Muscle layer of colon (tissue), 2 donors: ENCODE measurements around the gene CDK11A.
"Not testable (repeated sequence)": the region's sequence is repeated elsewhere in the genome, so short reads cannot be mapped to it uniquely, and the experiment has no call there.

ENCODE experiments used
- H3K27ac ChIP-seq: one replicate; pipeline ENCODE4 v1.7.0; 2013; ENCODE audit warnings: low read depth, mild to moderate bottlenecking, low read length, moderate library complexity
- H3K27me3 ChIP-seq, 2 donors: one replicate each; pipeline ENCODE4 v1.7.0; 2013; ENCODE audit warnings: low read length in 2 of 2, mild to moderate bottlenecking in 2 of 2; ENCODE audit not compliant: insufficient read depth in 2 of 2, control insufficient read depth in 1 of 2
- H3K36me3 ChIP-seq: one replicate; pipeline ENCODE4 v1.7.0; 2013; ENCODE audit warnings: mild to moderate bottlenecking, low read length; ENCODE audit not compliant: insufficient read depth
- H3K4me1 ChIP-seq: one replicate; pipeline ENCODE4 v1.7.0; 2013; ENCODE audit warnings: mild to moderate bottlenecking, low read length; ENCODE audit not compliant: insufficient read depth
- H3K4me3 ChIP-seq, 2 donors: one replicate each; pipeline ENCODE4 v1.7.0; 2013; ENCODE audit warnings: low read length in 2 of 2, low read depth in 1 of 2, mild to moderate bottlenecking in 1 of 2, moderate library complexity in 1 of 2
- H3K9ac ChIP-seq: one replicate; pipeline ENCODE4 v1.7.0; 2013; ENCODE audit warnings: low read length
- H3K9me3 ChIP-seq: one replicate; pipeline ENCODE4 v1.7.0; 2013; ENCODE audit warnings: mild to moderate bottlenecking, low read length
- donor health status: abdominal sarcoma.
- donor health status: Adenocarcinoma of cecum.

Gene CDK11A

DNA sequence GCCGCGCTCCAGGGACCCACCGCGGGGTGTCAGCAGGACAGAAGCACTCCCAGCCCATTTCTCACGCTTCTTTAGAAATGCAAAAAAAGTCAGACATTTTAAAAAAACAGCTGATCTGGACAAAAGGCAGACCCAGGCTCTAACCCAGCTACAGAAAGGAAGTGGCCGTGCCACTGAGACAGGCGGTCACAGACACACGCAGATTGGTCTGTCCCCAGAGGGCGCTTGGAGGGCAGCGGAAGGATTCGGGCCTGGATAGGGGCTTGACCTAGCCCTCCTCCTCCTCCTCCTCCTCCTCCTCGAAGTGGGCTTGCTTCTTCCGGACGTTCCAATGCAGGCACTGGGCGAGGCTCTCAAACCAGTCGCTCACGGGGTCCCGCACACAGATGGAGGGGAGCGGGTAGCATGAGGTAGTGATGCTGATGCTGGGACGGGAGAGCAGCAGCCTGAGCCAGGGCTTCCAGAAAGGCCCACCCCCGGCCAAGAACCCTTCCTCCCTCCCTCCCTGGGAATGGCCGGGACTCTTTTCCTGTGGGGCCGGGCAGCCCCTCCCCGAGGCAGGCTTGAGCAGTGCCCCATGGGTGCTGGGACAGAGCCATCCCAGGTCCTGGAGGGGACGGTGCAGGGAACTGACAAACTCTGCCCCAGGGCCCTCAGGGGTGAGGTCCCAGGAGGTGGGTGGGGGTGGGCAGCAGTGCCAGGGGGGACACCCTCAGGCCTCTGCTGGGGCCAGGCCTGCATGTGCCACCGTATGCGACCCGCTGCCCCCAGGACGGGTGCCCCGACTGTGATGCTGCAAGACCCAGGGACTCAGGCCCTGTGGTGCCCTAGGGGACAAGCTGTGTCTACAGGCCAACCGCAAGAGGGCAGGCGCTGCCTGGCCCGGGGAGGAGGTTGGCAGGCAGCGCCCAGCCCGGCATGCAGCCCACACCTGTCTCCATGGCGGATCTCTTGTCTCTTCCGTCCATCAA lies 28.8 kb upstream of the CDK11A start:
- Histone ChIP-seq H3K27me3 (no peaks in the 10 kb centered on the region), H3K9ac (no peak overlapping the region), H3K9me3 (no peaks in the 10 kb centered on the region), H3K36me3 (peaks cover 26% of the 10 kb centered on the region), H3K27ac (no peak overlapping the region), H3K4me1 (no peaks in the 10 kb centered on the region), H3K4me3 (no peak overlapping the region)

DNA sequence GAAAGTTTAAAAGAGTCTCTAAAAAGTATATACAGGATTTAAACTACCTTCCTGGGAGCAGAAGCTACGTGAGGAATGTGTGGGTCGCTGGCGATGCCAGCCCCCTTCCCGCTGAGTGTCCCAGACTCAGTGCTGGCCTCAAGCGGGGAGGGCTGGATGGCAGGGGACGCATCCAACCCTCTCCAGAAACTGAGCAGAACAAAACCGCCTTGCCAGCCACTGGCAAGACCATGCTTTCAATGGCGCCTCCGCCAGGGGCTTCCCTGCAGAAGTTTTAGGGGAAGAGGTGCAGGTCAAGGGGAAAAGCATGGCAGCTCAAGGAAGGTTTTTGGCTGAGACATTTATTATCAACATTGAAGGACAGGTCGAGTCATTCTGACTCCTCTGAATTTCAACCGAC lies 28.0 kb upstream of the CDK11A start:
- no peak overlapping the region for H3K9ac ChIP-seq
- H3K4me1 ChIP-seq: no peaks in the 10 kb centered on the region
- H3K27me3 ChIP-seq: no peaks in the 10 kb centered on the region
- H3K27ac ChIP-seq: no peak overlapping the region
- H3K9me3 ChIP-seq: no peaks in the 10 kb centered on the region
- no peak overlapping the region for H3K4me3 ChIP-seq
- peaks cover 25% of the 10 kb centered on the region for H3K36me3 ChIP-seq

DNA sequence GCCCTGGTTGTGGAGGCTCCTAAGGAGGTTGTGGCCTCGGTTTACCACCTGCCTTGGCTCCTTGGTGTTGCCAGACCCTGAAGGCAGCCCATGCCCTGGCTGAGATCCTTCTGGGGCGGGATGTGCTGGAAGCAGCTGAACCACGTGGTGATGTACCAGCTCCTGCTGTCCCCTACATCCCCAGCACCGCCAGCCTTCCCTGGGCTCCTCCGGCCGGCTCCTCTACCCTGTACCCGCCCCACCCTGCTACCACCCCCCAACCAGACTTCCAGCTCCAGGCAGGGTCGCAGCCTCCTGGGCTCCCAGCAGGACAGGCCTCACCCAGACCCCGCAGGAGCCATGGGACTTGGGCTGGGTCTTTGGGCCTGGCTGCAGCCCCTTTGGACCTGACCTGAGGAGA lies 25.8 kb upstream of the CDK11A start:
- not testable (repeated sequence) for H3K27ac ChIP-seq, H3K9ac ChIP-seq, H3K9me3 ChIP-seq, H3K4me3 ChIP-seq, H3K27me3 ChIP-seq, H3K4me1 ChIP-seq
- peaks cover 14% of the 10 kb centered on the region for H3K36me3 ChIP-seq

DNA sequence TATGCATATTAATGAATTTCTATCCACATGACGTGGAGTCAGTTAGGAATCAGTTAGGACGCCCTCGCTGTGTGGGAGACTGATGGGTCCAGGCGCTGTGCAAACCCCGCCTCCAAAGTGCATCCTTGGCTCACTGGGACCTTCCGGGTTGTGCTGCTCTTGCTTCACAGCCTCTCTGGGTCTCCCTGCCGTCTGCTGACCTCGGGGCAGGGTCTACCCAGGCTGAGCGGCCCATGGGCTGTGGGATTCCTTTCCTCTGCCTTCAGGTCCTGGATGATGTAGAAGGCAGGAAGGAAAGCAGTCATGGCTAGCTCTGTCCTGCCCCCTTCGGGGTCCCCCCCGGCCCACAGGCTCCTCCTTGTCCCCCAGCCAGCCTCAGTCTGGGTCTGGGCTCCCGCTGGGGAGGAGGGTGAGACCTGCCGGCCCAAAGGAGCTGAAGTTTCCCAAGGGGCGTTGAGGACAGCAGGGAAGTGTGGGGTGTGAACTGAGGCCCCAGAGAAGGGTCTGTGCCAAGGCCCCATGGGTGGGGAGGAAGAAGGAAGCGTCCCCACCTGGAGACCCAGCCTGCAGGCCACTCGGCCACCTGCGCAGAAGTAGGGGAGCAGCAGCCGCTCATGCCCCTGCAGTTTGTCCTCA lies 24.6 kb upstream of the CDK11A start:
- no peaks in the 10 kb centered on the region for H3K4me1 ChIP-seq
- H3K9ac ChIP-seq: no peak overlapping the region
- no peak overlapping the region for H3K4me3 ChIP-seq
- no peaks in the 10 kb centered on the region for H3K9me3 ChIP-seq
- H3K27ac ChIP-seq: no peak overlapping the region
- no peaks in the 10 kb centered on the region for H3K27me3 ChIP-seq
- peaks cover 6% of the 10 kb centered on the region for H3K36me3 ChIP-seq

DNA sequence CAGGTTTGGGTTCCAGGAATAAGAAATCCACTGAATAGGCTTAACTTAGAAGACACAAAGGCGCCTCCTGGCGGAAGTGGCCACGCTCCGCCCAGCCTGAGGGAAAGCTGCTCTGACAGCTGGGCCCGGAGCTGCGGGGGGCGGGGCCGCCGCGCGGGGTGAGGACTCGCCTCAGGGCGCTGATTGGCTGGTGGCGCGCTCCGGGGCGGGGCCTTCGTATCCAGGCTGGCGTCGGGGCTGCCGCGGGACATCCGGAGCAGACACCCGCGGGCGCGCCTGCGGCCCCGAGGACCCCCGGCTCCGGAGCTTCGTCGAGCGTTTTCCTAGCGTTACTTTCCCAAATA lies 22.4 kb upstream of the CDK11A start:
- not testable (repeated sequence) for H3K9ac ChIP-seq, H3K9me3 ChIP-seq, H3K27me3 ChIP-seq, H3K36me3 ChIP-seq, H3K4me3 ChIP-seq, H3K4me1 ChIP-seq, H3K27ac ChIP-seq

DNA sequence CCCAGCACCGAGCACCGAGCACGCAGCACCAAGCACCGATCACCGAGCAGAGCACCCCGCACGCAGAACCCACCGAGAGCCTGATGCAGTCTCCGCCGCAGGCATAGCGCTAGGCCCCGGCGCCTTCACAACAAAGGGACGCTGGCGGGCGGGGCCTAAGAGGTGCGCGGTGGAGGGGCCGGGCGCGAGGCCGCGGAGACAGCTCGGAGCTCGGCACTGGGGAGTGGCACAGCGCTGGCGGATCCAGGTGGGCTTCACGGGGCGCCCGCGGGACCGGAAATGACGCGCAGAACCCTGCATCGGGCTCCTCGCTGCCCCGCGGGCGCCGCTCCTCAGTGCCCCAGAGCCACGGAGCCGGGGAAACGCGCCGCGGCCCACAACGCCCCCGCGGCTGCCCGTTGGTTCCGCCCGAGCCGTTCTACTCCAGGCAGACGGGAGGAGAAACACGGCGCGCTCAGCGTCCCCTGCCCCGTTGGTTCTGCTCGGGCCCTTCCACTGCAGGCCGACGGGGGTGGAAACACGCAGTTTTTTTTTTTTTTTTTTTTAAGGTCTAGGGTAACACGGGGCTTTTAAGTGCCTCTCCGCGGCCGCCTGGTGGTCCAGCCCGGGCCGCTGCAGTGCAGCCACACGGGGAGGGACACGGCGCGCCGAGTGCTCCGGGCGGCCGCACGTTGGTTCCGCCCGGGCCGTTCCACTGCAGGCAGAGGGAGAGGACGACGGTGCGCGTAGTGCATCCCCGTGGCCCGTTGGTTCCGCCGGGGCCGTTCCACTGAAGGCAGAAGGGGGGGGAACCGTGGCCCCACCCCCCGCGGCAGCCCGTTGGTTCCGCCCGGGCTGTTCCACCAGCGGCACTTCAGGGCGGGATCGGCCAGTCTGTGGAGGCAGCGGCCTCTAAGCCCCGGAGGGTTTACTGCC lies 21.8 kb upstream of the CDK11A start:
- not testable (repeated sequence) for H3K4me1 ChIP-seq, H3K9me3 ChIP-seq, H3K4me3 ChIP-seq, H3K27me3 ChIP-seq, H3K27ac ChIP-seq, H3K9ac ChIP-seq, H3K36me3 ChIP-seq

DNA sequence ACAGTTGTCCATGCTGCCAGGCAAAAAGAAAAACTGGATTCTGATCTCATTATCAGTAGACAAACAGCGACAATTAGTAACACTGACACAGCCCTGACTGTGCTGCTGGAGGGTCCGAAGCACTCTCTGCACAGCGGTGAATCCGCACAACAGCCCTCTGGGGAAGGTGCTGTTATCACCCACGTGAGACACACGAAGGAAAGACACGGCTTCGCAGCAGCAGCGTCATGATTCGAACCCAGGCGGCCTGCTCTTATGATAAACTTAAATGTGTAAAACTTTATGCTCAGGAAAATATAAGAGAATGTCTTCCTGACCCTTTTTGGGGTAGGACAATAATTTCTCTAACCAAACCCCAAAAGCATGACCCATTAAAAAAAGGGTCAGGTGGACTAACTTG lies 18.4 kb upstream of the CDK11A start:
- not testable (repeated sequence) for H3K36me3 ChIP-seq, H3K27ac ChIP-seq, H3K27me3 ChIP-seq, H3K4me3 ChIP-seq, H3K9ac ChIP-seq, H3K4me1 ChIP-seq, H3K9me3 ChIP-seq

DNA sequence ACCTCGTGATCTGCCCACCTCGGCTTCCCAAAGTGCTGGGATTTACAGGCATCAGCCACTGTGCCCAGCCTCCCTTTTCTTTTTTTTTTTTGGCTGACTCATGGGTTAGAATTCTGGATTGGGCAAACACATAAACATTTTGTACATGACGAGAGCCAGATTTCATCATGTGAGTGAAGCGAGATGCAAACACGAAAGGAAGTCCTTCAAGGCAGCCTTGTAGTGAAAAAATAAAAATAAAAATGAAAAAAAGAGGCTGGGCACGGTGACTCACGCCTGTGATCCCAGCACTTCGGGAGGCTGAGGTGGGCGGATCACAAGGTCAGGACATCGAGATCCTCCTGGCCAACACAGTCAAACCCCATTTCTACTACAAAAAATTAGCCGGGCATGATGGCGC lies 16.9 kb upstream of the CDK11A start:
- not testable (repeated sequence) for H3K9ac ChIP-seq, H3K4me1 ChIP-seq, H3K27me3 ChIP-seq, H3K9me3 ChIP-seq, H3K36me3 ChIP-seq, H3K27ac ChIP-seq, H3K4me3 ChIP-seq

DNA sequence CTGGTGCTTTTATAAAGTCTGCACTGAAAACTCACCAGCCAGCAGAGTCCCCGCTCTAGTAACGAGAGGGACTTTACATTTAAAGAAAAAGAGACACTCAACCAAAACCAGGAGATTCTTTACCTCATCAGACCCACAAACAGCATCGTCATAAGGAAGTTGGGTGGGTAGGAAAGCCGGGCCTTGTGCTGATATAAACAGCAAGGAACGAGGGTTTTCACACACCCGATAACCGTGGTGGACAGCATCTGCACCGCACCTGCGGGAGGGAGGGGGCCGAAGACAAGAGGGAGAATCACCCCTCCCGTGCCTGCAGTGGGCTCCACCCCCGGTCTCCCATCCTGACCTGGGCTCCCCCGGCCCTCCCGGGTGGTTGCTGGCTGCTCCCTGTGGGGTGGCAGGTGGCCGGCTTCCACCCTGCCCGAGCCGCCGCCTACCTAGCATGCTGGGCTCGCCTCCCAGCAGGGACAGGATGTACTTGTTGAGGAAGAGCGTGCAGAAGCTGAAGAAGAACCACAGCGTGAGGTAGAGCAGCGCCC lies 14.7 kb upstream of the CDK11A start:
- H3K4me1 ChIP-seq, H3K9me3 ChIP-seq, H3K36me3 ChIP-seq, H3K27ac ChIP-seq, H3K27me3 ChIP-seq, H3K4me3 ChIP-seq, H3K9ac ChIP-seq: not testable (repeated sequence)

DNA sequence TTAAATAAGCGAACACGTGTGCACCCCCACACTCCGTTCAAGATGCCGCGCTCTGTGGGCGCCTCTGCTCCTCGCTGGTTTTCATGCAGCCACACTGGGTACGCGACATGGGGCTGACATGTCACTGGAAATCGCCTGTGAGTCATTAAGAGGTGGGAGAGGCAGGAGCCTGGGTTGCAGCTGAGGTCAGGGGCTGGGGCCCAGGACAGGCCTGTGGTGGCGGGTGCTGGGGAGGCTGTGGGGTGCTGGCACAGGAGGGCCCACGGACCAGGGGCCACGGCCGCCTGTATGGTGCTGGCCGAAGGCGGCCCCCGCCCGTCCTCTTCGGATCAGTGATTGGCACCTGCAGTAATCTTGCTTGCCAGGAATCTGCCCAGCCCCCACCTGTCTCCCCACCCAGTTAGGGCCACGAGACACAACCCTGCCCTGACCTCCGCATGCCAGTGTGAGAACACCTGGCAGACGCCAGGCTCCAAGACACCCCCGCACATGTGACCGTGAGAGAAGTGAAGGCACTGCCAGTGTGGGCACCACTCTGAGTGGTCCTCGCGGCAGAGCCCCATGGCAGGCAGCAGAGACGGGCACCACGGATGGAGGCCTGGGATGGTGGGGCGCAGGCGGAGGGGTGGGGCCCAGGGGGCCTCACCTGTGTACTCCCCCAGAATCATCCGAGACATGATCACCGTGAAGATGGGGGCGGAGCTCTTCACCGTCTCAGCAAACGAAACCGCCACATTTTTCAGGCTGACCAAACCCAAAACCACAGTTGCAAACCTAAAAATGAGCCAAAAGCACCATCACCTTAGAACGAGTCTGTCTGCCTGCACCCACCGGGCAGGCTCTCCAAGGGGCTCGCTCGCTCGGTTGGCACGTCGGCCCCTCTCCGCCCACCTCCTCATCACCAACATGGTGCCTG lies 13.8 kb upstream of the CDK11A start:
- H3K36me3 ChIP-seq, H3K27ac ChIP-seq, H3K4me1 ChIP-seq, H3K27me3 ChIP-seq, H3K9ac ChIP-seq, H3K9me3 ChIP-seq, H3K4me3 ChIP-seq: not testable (repeated sequence)
